Right lobe of liver (tissue), 6 donors: Measurements from ENCODE around the gene MYO16. TPM values are rescaled to one million over a fixed set of nuclear protein-coding genes. Genes with fewer than 3 reads are reported as not detected.

Source experiments
- ATAC-seq, 4 donors: fragments of 200-7000 bp; cut with Tn5 transposase; one replicate each; pipeline ENCODE4 v1.9.1; 2020; ENCODE audit warnings: mild to moderate bottlenecking in 4 of 4, moderate library complexity in 4 of 4
- DNase-seq, 3 donors: peaks; one replicate each; pipeline ENCODE4 v3.0.0-alpha.2; 2020
- H3K27ac ChIP-seq, 3 donors: fragments of 200-600 bp; one replicate each; pipeline ENCODE4 v1.8.0; 2022
- H3K27me3 ChIP-seq, 2 donors: fragments of 200-600 bp; one replicate each; pipeline ENCODE4 v1.8.0; 2022
- H3K36me3 ChIP-seq, 4 donors: fragments of 200-600 bp; sonication (generic) in 1 of 4; one replicate each; pipeline versions ENCODE4 v1.5.1 to v1.8.0; 2017 to 2022; ENCODE audit warnings: control low read depth in 1 of 4
- H3K4me1 ChIP-seq, 4 donors: fragments of 200-600 bp; sonication (generic) in 1 of 4; one replicate each; pipeline versions ENCODE4 v1.5.1 to v1.8.0; 2017 to 2022; ENCODE audit warnings: control low read depth in 1 of 4
- H3K4me3 ChIP-seq, 3 donors: fragments of 200-600 bp; one replicate each; pipeline ENCODE4 v1.8.0; 2022
- H3K9me3 ChIP-seq, 4 donors: fragments of 200-600 bp; sonication (generic) in 1 of 4; one replicate each; pipeline versions ENCODE4 v1.5.1 to v1.8.0; 2017 to 2022; ENCODE audit warnings: control low read depth in 1 of 4
- POLR2A ChIP-seq: fragments of 450-650 bp; IDR thresholded peaks from one replicate; pipeline ENCODE4 v1.6.1; 2017; ENCODE audit warnings: antibody characterized with exemption, mild to moderate bottlenecking
- WGBS: methylation state at CpG from one replicate; pipeline ENCODE4 v1.1.6; 2018; ENCODE audit warnings: low coverage, low lambda C conversion rate; ENCODE audit not compliant: insufficient coverage; ENCODE audit errors: missing lambda C conversion rate; 5-methylcytosine and 5-hydroxymethylcytosine counted together
- intact Hi-C, 2 donors: fragments of 100-400 bp; cut with DNase I; formaldehyde crosslinking; loops; one replicate each; pipeline versions ENCODE4 v1.11.2 to v1.14.1; 2022
- total RNA-seq, 6 experiments: library from RNA; depleted of rRNA in 2 of 6; stranded (reverse); fragments of >200 nt in 2 of 6; fragmentation: NEBNext Ultra II Directional in 3 of 6; extraction: Animal tissue kit (Norgen Biotek cat#: 25700) in 3 of 6; gene quantifications; one replicate each; pipeline versions ENCODE4 v1.1.0 to v1.2.4, GENCODE V29; 2016 to 2023
- TF ChIP-seq, protein P1 (sequence below), 4 donors: fragments of 200-600 bp in 3 of 4; fragments of 450-650 bp in 1 of 4; IDR thresholded peaks; one replicate each; pipeline versions ENCODE4 v1.5.1 to v1.8.0; 2016 to 2022; ENCODE audit warnings: antibody characterized with exemption in 4 of 4, mild to moderate bottlenecking in 2 of 4
- donor health status: DM: no; HTN: yes; CAD: no.
- donor health status: DM: no; HTN: no; CAD: no.
- donor health status: DM: no; HTN: no; CAD: no.
- donor health status: DM: no; HTN: yes; CAD: no.
- donor health status: DM: no; HTN: yes; CAD: no.

Gene MYO16
- total RNA-seq, 6 experiments from 2014 or later: 0.43 to 2.7 (median 0.93) TPM

DNA sequence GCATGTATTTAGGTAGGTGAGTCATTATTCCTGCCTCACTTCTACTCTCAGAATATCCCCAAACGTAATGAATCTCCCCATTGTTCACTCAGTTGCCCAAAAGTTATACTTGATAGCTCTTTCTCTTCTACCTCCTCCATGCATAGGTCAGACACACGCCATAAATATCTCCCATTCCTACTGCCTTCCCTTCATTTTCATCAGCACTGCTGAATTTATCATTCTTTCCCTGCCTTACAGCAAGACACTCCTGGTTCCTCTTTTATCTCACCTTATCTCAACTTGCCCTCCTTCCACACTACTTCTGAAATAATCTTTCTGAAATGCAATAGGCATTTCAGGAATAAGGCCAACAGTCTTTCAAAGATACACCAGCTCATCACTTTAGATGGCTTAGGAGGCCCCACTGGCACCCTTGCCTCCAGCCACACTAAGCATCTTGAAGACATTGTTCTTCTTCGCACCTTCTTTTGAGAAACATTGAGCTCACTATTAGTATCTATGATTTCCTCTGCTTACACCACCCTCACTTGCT lies 333.9 kb downstream of the MYO16 start:
- intact Hi-C loops: loop anchor here (10.0 kb wide), 2 partner anchors 181 to 1151 kb away; no protein-coding TSS in a partner anchor
- DNase-seq (no peak), ATAC-seq (no peak)
- Histone ChIP-seq H3K27me3 (no peaks in the 10 kb centered on the region), H3K4me1 (no peaks in the 10 kb centered on the region), H3K27ac (no peak overlapping the region), H3K9me3 (no peaks in the 10 kb centered on the region), H3K36me3 (no peaks in the 10 kb centered on the region), H3K4me3 (no peak overlapping the region)
- 83% methylated on average over 3 of the region's 3 CpGs for WGBS
- TF ChIP-seq, protein P1, sequence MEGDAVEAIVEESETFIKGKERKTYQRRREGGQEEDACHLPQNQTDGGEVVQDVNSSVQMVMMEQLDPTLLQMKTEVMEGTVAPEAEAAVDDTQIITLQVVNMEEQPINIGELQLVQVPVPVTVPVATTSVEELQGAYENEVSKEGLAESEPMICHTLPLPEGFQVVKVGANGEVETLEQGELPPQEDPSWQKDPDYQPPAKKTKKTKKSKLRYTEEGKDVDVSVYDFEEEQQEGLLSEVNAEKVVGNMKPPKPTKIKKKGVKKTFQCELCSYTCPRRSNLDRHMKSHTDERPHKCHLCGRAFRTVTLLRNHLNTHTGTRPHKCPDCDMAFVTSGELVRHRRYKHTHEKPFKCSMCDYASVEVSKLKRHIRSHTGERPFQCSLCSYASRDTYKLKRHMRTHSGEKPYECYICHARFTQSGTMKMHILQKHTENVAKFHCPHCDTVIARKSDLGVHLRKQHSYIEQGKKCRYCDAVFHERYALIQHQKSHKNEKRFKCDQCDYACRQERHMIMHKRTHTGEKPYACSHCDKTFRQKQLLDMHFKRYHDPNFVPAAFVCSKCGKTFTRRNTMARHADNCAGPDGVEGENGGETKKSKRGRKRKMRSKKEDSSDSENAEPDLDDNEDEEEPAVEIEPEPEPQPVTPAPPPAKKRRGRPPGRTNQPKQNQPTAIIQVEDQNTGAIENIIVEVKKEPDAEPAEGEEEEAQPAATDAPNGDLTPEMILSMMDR (IDR thresholded peaks at IDR 0.05): no peak
- TF ChIP-seq POLR2A: no peak

DNA sequence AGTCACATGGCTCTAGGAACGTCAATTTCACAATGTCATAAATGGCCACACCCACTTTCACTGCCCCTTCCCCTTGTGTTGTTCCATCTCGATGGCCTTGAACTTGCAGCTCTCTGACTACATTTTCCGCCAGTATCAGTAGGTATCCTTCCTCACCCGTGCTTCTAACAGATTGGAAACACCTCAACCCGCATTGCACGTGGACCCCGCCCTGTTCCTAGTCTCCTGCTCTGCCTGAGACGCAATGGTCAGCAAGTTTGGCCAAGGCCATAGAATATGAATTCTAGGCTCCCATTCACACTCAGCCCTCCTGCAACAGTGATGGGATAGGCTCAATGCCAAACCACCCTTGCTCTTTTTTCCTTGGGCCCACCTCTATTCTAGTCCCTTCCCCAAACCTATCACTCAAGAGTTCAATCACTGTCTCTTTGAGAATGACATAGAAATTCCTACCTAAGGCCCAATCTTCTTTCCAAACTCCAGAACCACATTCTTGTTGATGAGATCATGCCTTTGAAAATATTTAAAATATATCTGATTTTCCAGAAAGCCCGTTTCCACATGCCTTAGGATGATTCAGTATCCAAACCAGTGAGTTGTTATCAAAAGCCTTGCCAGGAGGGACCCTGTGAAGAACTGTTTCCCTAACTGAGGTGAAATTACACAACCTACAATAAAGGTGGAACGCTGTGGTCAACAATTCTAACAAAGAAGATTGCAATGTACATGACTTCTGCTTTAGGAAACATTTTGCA lies 334.6 kb downstream of the MYO16 start:
- no peak for ATAC-seq
- WGBS: 56% methylated on average over 10 of the region's 10 CpGs
- intact Hi-C loops: loop anchor here (10.0 kb wide), 2 partner anchors 181 to 1151 kb away; no protein-coding TSS in a partner anchor

DNA sequence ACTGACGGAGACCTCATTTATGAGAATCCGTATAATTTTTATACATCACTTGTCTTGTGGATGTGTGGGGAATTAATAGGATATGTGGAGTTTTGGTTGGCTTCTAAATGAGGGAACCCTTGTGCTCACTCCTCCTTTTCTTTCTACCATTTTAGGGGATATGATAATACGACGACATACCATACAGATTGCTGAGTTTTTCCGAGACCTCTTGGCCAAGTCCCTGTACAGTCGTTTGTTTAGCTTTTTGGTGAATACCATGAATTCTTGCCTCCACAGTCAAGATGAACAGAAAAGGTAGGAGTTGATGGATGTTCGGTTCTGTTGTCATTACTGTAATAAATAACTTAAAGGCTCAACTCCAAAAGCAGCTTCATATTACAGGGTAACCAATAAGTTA lies 335.2 kb downstream of the MYO16 start:
- Histone ChIP-seq H3K27me3 (no peaks in the 10 kb centered on the region), H3K4me3 (no peak overlapping the region), H3K4me1 (no peaks in the 10 kb centered on the region), H3K27ac (no peak overlapping the region), H3K36me3 (no peaks in the 10 kb centered on the region), H3K9me3 (no peaks in the 10 kb centered on the region)
- TF ChIP-seq POLR2A: no peak
- TF ChIP-seq, protein P1 (IDR thresholded peaks at IDR 0.05): no peak
- WGBS: 85% methylated on average over 7 of the region's 7 CpGs
- DNase-seq (no peak), ATAC-seq (no peak)
- intact Hi-C loops: loop anchor here (10.0 kb wide), 2 partner anchors 180 to 1150 kb away; no protein-coding TSS in a partner anchor

More for the DNA sequence above, 334.6 kb downstream of the MYO16 start:
- H3K9me3 ChIP-seq: no peaks in the 10 kb centered on the region
- H3K4me3 ChIP-seq: no peak overlapping the region
- H3K27me3 ChIP-seq: no peaks in the 10 kb centered on the region
- H3K27ac ChIP-seq: no peak overlapping the region
- TF ChIP-seq, protein P1 (IDR thresholded peaks at IDR 0.05): no peak
- TF ChIP-seq POLR2A: no peak
- no peak for DNase-seq
- no peaks in the 10 kb centered on the region for H3K4me1 ChIP-seq
- no peaks in the 10 kb centered on the region for H3K36me3 ChIP-seq

DNA sequence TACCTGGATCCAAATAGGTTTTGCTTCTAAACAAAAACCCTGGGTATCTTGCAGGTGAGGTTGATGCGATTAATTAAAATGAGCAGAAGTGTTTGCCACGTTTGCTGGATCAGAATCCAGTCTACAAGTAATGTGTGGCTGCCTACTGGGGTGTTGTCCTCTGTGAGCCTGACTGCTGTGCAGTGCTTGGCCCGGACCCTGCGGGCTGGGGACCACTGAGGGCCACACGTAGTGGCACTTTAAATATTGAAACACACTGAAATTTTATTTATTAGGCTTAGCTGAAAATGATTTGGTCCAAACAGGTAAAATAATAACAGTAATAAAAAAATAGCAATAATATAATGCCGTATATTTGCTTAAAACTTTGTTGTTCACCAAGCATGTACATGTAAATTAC lies 338.0 kb downstream of the MYO16 start:
- Histone ChIP-seq H3K27ac (no peak overlapping the region), H3K36me3 (no peaks in the 10 kb centered on the region), H3K4me1 (no peaks in the 10 kb centered on the region), H3K9me3 (no peaks in the 10 kb centered on the region), H3K27me3 (no peaks in the 10 kb centered on the region), H3K4me3 (no peak overlapping the region)
- no peak for ATAC-seq
- DNase-seq: no peak
- WGBS: 86% methylated on average over 6 of the region's 6 CpGs
- no peak for TF ChIP-seq POLR2A
- TF ChIP-seq, protein P1 (IDR thresholded peaks at IDR 0.05): no peak
- intact Hi-C loops: loop anchor here (10.0 kb wide), 2 partner anchors 177 to 1147 kb away; no protein-coding TSS in a partner anchor
